Measurements from ENCODE around the gene ASIC5. TPM values are rescaled to one million over a fixed set of nuclear protein-coding genes. Genes with fewer than 3 reads are reported as not detected.

Gene ASIC5
- total and polyA plus RNA-seq, 2 of the 4 experiments (the other 2 are of a cell fraction), result not detected

DNA sequence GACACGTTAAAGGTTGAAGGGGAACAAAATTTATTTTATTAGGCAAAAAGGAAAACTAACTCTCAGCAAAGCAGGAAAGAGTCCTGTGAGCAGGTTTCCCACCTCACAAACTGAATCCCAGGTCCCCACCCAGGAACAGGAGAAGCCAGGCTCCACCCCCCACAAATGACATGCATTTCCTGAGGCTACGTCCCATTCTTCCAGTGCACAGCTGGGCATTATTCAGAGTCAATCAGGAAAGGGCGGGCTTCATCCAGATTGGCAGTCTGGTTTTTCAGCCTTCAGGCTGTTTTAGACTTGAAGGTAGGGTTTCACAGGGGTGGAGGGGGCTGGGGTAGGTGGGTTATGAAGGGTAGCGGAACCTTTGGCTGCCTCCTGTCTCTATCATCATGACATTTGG, 11.9 kb upstream of the ASIC5 start:
- no peak overlapping the region for H2BK120ac ChIP-seq (ENCODE audit: low read depth, low read length)
- no peak overlapping the region for H3K27ac ChIP-seq (ENCODE audit: insufficient read depth, low read length)
- DNase-seq (no peak), ATAC-seq (ENCODE audit: low read depth) (no peak)
- H3K36me3 ChIP-seq (ENCODE audit: control insufficient read depth, insufficient read depth, low read length), result no peaks in the 10 kb centered on the region
- H2AK9ac ChIP-seq (replicated peaks; ENCODE audit: low read depth, low read length, poor library complexity), result no peak overlapping the region
- no peak overlapping the region for H4K5ac ChIP-seq (ENCODE audit: low read depth, low read length)
- TF ChIP-seq SMC3 (IDR thresholded peaks at IDR 0.05; ENCODE audit: low read depth, low read length), result no peak
- no peak for TF ChIP-seq CHD1 (IDR thresholded peaks at IDR 0.05; ENCODE audit: low read depth, low read length)
- no peak for TF ChIP-seq RAD21 (IDR thresholded peaks at IDR 0.05; ENCODE audit: low read length)
- no peak for TF ChIP-seq BHLHE40 (IDR thresholded peaks at IDR 0.05; ENCODE audit: low read depth, low read length)
- TF ChIP-seq POLR2A (IDR thresholded peaks at IDR 0.05; ENCODE audit: low read depth, low read length), result no peak
- TF ChIP-seq RFX5 (IDR thresholded peaks at IDR 0.05; ENCODE audit: low read depth, low read length), result no peak
- TF ChIP-seq MXI1 (IDR thresholded peaks at IDR 0.05; ENCODE audit: borderline replicate concordance, low read depth, low read length), result no peak
- no peak for TF ChIP-seq FOS (IDR thresholded peaks at IDR 0.05; ENCODE audit: low read depth, low read length)
- TF ChIP-seq, protein P1, sequence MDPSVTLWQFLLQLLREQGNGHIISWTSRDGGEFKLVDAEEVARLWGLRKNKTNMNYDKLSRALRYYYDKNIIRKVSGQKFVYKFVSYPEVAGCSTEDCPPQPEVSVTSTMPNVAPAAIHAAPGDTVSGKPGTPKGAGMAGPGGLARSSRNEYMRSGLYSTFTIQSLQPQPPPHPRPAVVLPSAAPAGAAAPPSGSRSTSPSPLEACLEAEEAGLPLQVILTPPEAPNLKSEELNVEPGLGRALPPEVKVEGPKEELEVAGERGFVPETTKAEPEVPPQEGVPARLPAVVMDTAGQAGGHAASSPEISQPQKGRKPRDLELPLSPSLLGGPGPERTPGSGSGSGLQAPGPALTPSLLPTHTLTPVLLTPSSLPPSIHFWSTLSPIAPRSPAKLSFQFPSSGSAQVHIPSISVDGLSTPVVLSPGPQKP (IDR thresholded peaks at IDR 0.05; ENCODE audit: borderline replicate concordance, low read depth, low read length), result no peak
- no peak for TF ChIP-seq RCOR1 (IDR thresholded peaks at IDR 0.05; ENCODE audit: insufficient replicate concordance, low read length)
- TF ChIP-seq MAFK (IDR thresholded peaks at IDR 0.05; ENCODE audit: low read depth, low read length), result no peak
- TF ChIP-seq, protein P2, sequence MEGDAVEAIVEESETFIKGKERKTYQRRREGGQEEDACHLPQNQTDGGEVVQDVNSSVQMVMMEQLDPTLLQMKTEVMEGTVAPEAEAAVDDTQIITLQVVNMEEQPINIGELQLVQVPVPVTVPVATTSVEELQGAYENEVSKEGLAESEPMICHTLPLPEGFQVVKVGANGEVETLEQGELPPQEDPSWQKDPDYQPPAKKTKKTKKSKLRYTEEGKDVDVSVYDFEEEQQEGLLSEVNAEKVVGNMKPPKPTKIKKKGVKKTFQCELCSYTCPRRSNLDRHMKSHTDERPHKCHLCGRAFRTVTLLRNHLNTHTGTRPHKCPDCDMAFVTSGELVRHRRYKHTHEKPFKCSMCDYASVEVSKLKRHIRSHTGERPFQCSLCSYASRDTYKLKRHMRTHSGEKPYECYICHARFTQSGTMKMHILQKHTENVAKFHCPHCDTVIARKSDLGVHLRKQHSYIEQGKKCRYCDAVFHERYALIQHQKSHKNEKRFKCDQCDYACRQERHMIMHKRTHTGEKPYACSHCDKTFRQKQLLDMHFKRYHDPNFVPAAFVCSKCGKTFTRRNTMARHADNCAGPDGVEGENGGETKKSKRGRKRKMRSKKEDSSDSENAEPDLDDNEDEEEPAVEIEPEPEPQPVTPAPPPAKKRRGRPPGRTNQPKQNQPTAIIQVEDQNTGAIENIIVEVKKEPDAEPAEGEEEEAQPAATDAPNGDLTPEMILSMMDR (conservative IDR thresholded peaks at IDR 0.05; ENCODE audit: low read depth, low read length), result no peak
- TF ChIP-seq CEBPB (IDR thresholded peaks at IDR 0.05; ENCODE audit: low read depth, low read length), result no peak
- no peak for TF ChIP-seq MAZ (IDR thresholded peaks at IDR 0.05; ENCODE audit: borderline replicate concordance, low read depth, low read length)
- no peak for TF ChIP-seq NFE2L2 (IDR thresholded peaks at IDR 0.05; ENCODE audit: low read depth, low read length)
- TF ChIP-seq, protein P3, sequence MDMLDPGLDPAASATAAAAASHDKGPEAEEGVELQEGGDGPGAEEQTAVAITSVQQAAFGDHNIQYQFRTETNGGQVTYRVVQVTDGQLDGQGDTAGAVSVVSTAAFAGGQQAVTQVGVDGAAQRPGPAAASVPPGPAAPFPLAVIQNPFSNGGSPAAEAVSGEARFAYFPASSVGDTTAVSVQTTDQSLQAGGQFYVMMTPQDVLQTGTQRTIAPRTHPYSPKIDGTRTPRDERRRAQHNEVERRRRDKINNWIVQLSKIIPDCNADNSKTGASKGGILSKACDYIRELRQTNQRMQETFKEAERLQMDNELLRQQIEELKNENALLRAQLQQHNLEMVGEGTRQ (IDR thresholded peaks at IDR 0.05; ENCODE audit: low read depth, low read length), result no peak
- no peaks in the 10 kb centered on the region for H3K27me3 ChIP-seq (ENCODE audit: control insufficient read depth, insufficient read depth, low read length)
- BruUV-seq (replicated peaks), result no TSS peak
- no peak overlapping the region for H3K56ac ChIP-seq (ENCODE audit: extremely low read depth, insufficient read depth, low read length)
- H2AK5ac ChIP-seq (ENCODE audit: low read depth, low read length), result no peak overlapping the region
- H3K4me3 ChIP-seq (ENCODE audit: insufficient read depth, low read depth, low read length), result no peak overlapping the region
- no peaks in the 10 kb centered on the region for H3K9me1 ChIP-seq (ENCODE audit: insufficient read depth, low read length)
- POLR2A ChIA-PET (ENCODE audit: unreplicated experiment), result no interaction called here
- no peak overlapping the region for H2BK5ac ChIP-seq (ENCODE audit: low read depth, low read length, poor library complexity, severe bottlenecking)
- H3K4me1 ChIP-seq (ENCODE audit: control insufficient read depth, insufficient read depth, low read length), result no peaks in the 10 kb centered on the region
- H3K14ac ChIP-seq (replicated peaks; ENCODE audit: low read depth, low read length), result no peak overlapping the region
- H3K79me1 ChIP-seq (ENCODE audit: low read depth in 1 of 2, low read length in 2 of 2), result no peaks in the 10 kb centered on the region
- no peak overlapping the region for H4K8ac ChIP-seq (ENCODE audit: low read depth in 2 of 2, low read length in 2 of 2)
- no peaks in the 10 kb centered on the region for H3K9me3 ChIP-seq (ENCODE audit: control insufficient read depth, insufficient read depth, low read length)
- no peak overlapping the region for H2AFZ ChIP-seq (replicated peaks; ENCODE audit: low read length, poor library complexity)
- no peaks in the 10 kb centered on the region for H4K20me1 ChIP-seq (ENCODE audit: insufficient read depth, low read length)
- WGBS, 2 experiments (ENCODE audit: extremely low coverage in 2 of 2, insufficient read length in 1 of 2), result no CpG with 5 or more reads among the region's 4 CpGs
- H3K4ac ChIP-seq (ENCODE audit: low read depth, low read length), result no peak overlapping the region
- no peak overlapping the region for H2BK20ac ChIP-seq (ENCODE audit: low read depth, low read length)
- H3K18ac ChIP-seq (ENCODE audit: low read depth, low read length), result no peak overlapping the region
- dilution Hi-C loops (cut with HindIII; ENCODE audit: low sequenced_read_pairs, unreplicated experiment) (no loop called here), in situ Hi-C loops (cut with MboI; ENCODE audit: low sequenced_read_pairs) (no loop called here), intact Hi-C loops (cut with micrococcal nuclease) (no loop called here)
- H3K4me2 ChIP-seq (ENCODE audit: low read depth, low read length), result no peak overlapping the region
- CTCF ChIA-PET, result no interaction called here
- no peak overlapping the region for H3K23ac ChIP-seq (ENCODE audit: low read depth, low read length)
- no peak overlapping the region for H3K9ac ChIP-seq (ENCODE audit: low read depth, low read length)
- no peak overlapping the region for H2BK15ac ChIP-seq (ENCODE audit: low read depth, low read length)
- no peak overlapping the region for H4K91ac ChIP-seq (ENCODE audit: insufficient read depth, low read depth, low read length)
